HEK293 (cell line): ENCODE measurements around the gene OMA1.

Source experiments
- CTCF ChIA-PET: fragments of 350-600 bp; formaldehyde crosslinking; extraction: SDS; loops from one replicate; lab custom pipeline; 2021; ENCODE audit warnings: antibody characterized with exemption; lab: Yijun Ruan, JAX
- POLR2A ChIA-PET: fragments of 300-600 bp; formaldehyde crosslinking; extraction: SDS; loops from one replicate; lab custom pipeline; 2020; ENCODE audit warnings: antibody characterized with exemption, inconsistent platforms; lab: Yijun Ruan, JAX
- H3K27ac ChIP-seq: fragments of 200-500 bp; sonication (Bioruptor generic); 2 replicates; pipeline ENCODE4 v1.5.1; 2014; ENCODE audit warnings: low read depth, low read length, control low read depth, inconsistent platforms; ENCODE audit errors: extremely low read depth
- H3K36me3 ChIP-seq, 2 experiments: fragments of 200-500 bp in 1 of 2; sonication (Bioruptor generic) in 1 of 2; 1 replicate in 1 of 2; 2 replicates in 1 of 2; pipeline ENCODE4 v1.5.1; 2014 to 2017; ENCODE audit warnings: inconsistent platforms in 2 of 2, low read length in 2 of 2; ENCODE audit not compliant: control insufficient read depth in 2 of 2, insufficient read depth in 1 of 2
- H3K4me1 ChIP-seq: fragments of 200-500 bp; sonication (Bioruptor generic); 2 replicates; pipeline ENCODE4 v1.5.1; 2014; ENCODE audit warnings: mild to moderate bottlenecking, low read length, inconsistent platforms; ENCODE audit not compliant: control insufficient read depth, insufficient read depth
- H3K4me3 ChIP-seq: 2 replicates; pipeline ENCODE4 v1.5.1; 2011; ENCODE audit warnings: low read depth, mild to moderate bottlenecking, control low read depth, low read length, moderate library complexity
- H3K9me3 ChIP-seq: fragments of 200-500 bp; sonication (Bioruptor generic); 2 replicates; pipeline ENCODE4 v1.5.1; 2014; ENCODE audit warnings: low read depth, low read length, inconsistent platforms; ENCODE audit not compliant: control insufficient read depth, insufficient read depth
- EGR2 ChIP-seq: fragments of 450-650 bp; formaldehyde crosslinking; IDR thresholded peaks from 2 replicates; pipeline ENCODE4 v1.5.1; 2016; ENCODE audit warnings: low read depth, missing biosample characterization, missing genetic modification characterization
- IKZF3 ChIP-seq: fragments of 450-650 bp; IDR thresholded peaks from 2 replicates; pipeline ENCODE4 v1.5.0; 2018; ENCODE audit warnings: missing biosample characterization, mild to moderate bottlenecking, missing genetic modification characterization, moderate library complexity
- MZF1 ChIP-seq: fragments of 450-650 bp; formaldehyde crosslinking; IDR thresholded peaks from 2 replicates; pipeline ENCODE4 v1.5.1; 2017; ENCODE audit warnings: missing biosample characterization, missing genetic modification characterization, borderline replicate concordance
- SCRT1 ChIP-seq: fragments of 450-650 bp; formaldehyde crosslinking; IDR thresholded peaks from 2 replicates; pipeline ENCODE4 v1.5.1; 2016; ENCODE audit warnings: missing biosample characterization, missing genetic modification characterization, borderline replicate concordance
- ZFHX2 ChIP-seq: fragments of 450-650 bp; formaldehyde crosslinking; conservative IDR thresholded peaks from 2 replicates; pipeline ENCODE4 v1.5.1; 2016; ENCODE audit warnings: missing biosample characterization, missing genetic modification characterization
- ZNF335 ChIP-seq: fragments of 450-650 bp; formaldehyde crosslinking; conservative IDR thresholded peaks from 2 replicates; pipeline ENCODE4 v1.5.1; 2016; ENCODE audit warnings: missing biosample characterization, missing genetic modification characterization
- ZNF366 ChIP-seq: fragments of 450-650 bp; formaldehyde crosslinking; conservative IDR thresholded peaks from 2 replicates; pipeline ENCODE4 v1.5.1; 2016; ENCODE audit warnings: missing biosample characterization, missing genetic modification characterization
- ZNF658 ChIP-seq: fragments of 450-650 bp; formaldehyde crosslinking; IDR thresholded peaks from 2 replicates; pipeline ENCODE4; 2016; ENCODE audit warnings: missing biosample characterization, missing genetic modification characterization
- ZSCAN4 ChIP-seq: fragments of 450-650 bp; formaldehyde crosslinking; IDR thresholded peaks from 2 replicates; pipeline ENCODE4 v1.5.1; 2017; ENCODE audit warnings: missing biosample characterization, missing genetic modification characterization
- TF ChIP-seq, protein P1 (sequence below): fragments of 450-650 bp; formaldehyde crosslinking; IDR thresholded peaks from 2 replicates; pipeline ENCODE4 v1.5.1; 2017; ENCODE audit warnings: missing biosample characterization, missing genetic modification characterization
- TF ChIP-seq, protein P2 (sequence below): fragments of 450-650 bp; formaldehyde crosslinking; IDR thresholded peaks from 2 replicates; pipeline ENCODE4 v1.5.1; 2017; ENCODE audit warnings: missing biosample characterization, mild to moderate bottlenecking, missing genetic modification characterization, moderate library complexity

The OMA1 gene

DNA sequence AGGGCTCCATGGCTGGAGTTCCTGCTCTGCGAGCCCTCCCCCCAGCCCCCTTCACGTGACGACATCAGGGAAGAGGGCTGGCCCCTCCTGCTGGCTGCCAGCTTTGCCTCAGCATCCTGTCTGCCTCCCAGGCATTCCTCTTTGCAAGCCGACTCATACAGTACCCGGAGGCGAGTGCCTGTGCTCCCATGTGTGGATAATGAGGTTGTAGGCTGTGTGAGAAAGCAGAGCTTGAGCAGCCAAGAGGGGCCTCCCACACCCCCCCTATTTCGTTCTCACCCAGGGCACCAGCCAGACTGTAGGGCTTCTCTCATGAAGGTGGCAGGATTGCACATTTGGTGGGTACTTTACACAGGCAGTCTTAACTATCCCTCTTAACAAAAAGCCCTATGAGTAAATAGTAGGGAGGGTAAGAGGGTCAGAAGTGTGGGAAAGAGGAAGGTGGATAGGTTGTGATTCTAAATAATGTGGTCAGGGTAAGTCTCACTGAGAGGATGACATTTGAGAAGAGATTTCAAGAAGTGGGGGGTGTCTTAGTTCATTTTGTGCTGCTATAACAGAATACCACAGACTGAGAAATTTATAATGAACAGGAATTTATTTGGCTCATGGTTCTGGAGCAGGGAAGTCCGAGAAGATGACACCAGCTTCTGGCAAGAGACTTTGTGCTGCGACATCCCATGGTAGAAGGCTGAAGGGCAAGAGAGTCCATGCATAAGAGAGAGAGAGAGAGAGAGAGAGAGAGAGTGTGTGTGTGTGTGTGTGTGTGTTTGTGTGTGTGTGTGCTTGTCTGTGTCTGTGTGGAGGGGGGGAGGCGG, 113.5 kb downstream of the OMA1 start:
- POLR2A ChIA-PET: no interaction called here
- no peak overlapping the region for H3K27ac ChIP-seq
- TF ChIP-seq, protein P1, sequence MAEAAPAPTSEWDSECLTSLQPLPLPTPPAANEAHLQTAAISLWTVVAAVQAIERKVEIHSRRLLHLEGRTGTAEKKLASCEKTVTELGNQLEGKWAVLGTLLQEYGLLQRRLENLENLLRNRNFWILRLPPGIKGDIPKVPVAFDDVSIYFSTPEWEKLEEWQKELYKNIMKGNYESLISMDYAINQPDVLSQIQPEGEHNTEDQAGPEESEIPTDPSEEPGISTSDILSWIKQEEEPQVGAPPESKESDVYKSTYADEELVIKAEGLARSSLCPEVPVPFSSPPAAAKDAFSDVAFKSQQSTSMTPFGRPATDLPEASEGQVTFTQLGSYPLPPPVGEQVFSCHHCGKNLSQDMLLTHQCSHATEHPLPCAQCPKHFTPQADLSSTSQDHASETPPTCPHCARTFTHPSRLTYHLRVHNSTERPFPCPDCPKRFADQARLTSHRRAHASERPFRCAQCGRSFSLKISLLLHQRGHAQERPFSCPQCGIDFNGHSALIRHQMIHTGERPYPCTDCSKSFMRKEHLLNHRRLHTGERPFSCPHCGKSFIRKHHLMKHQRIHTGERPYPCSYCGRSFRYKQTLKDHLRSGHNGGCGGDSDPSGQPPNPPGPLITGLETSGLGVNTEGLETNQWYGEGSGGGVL (tag by site-specific recombination): peak; percentile 60
- TF ChIP-seq EGR2 (tag by site-specific recombination) (0 out of 2 replicates have a peak, but pooled peaks have one; percentile 41), ZNF335 (peak; percentile 61; the same call in 1 of the 2 replicates), ZNF658 (no peak), ZSCAN4 (tag by site-specific recombination) (peak; percentile 90), ZFHX2 (peak; percentile 32; the same call in 1 of the 2 replicates), MZF1 (tag by site-specific recombination) (no peak)
- TF ChIP-seq, all 188 proteins: peak for 5
- no peaks in the 10 kb centered on the region for H3K9me3 ChIP-seq
- H3K4me1 ChIP-seq: no peaks in the 10 kb centered on the region
- CTCF ChIA-PET: no interaction called here
- no peak overlapping the region for H3K4me3 ChIP-seq
- no peaks in the 10 kb centered on the region for H3K36me3 ChIP-seq

GRCh38 chr1:58431901-58432620, 114.5 kb downstream of the OMA1 start:
- TF ChIP-seq IKZF3 (tag by site-specific recombination): no peak
- no peak for TF ChIP-seq ZNF366 (tag by site-specific recombination)
- TF ChIP-seq SCRT1 (tag by site-specific recombination): no peak
- TF ChIP-seq, protein P2, sequence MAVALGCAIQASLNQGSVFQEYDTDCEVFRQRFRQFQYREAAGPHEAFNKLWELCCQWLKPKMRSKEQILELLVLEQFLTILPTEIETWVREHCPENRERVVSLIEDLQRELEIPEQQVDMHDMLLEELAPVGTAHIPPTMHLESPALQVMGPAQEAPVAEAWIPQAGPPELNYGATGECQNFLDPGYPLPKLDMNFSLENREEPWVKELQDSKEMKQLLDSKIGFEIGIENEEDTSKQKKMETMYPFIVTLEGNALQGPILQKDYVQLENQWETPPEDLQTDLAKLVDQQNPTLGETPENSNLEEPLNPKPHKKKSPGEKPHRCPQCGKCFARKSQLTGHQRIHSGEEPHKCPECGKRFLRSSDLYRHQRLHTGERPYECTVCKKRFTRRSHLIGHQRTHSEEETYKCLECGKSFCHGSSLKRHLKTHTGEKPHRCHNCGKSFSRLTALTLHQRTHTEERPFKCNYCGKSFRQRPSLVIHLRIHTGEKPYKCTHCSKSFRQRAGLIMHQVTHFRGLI (tag by site-specific recombination): no peak
- no peaks in the 10 kb centered on the region for H3K36me3 ChIP-seq
- no peak overlapping the region for H3K27ac ChIP-seq
- H3K4me3 ChIP-seq: no peak overlapping the region
- H3K9me3 ChIP-seq: no peaks in the 10 kb centered on the region
- no peaks in the 10 kb centered on the region for H3K4me1 ChIP-seq
- CTCF ChIA-PET: no interaction called here
- POLR2A ChIA-PET: no interaction called here
